Stimulated activated memory B cell treated with anti-CD40 and anti-IgM and Interleukin-4, amounts not matched to agents 10 μg/mL and 1 μg/mL and 100 μg/mL, for 72 hours (primary cell): ENCODE results near the gene CORO1C.
A peak's percentile ranks its signal among the peaks of the same experiment; 100 is the strongest.

Experiments used
- ATAC-seq: fragments of 150-1000 bp; cut with Tn5 transposase; 2 replicates; pipeline ENCODE4 v1.10.0; 2021
- H3K27ac Mint-ChIP-seq: one replicate; pipeline ENCODE4 v1.8.0; 2022; ENCODE audit warnings: mild to moderate bottlenecking, mixed read lengths
- H3K27me3 Mint-ChIP-seq: one replicate; pipeline ENCODE4 v1.8.0; 2022; ENCODE audit warnings: mixed read lengths
- H3K36me3 Mint-ChIP-seq: one replicate; pipeline ENCODE4 v1.8.0; 2022; ENCODE audit warnings: mixed read lengths
- H3K4me1 Mint-ChIP-seq: one replicate; pipeline ENCODE4 v1.8.0; 2022; ENCODE audit warnings: mixed read lengths
- H3K4me3 Mint-ChIP-seq: one replicate; pipeline ENCODE4 v1.8.0; 2022; ENCODE audit warnings: mild to moderate bottlenecking, moderate library complexity, mixed read lengths
- H3K9me3 Mint-ChIP-seq: one replicate; pipeline ENCODE4 v1.8.0; 2022; ENCODE audit warnings: mixed read lengths

Gene CORO1C

GRCh38 chr12:108600702-108601007 lies 130.7 kb downstream of the CORO1C start:
- ATAC-seq: no peak
- Mint-ChIP-seq H3K4me1 (peaks cover 18% of the 10 kb centered on the region), H3K36me3 (no peaks in the 10 kb centered on the region), H3K27ac (no peak overlapping the region), H3K27me3 (no peaks in the 10 kb centered on the region), H3K9me3 (peaks cover 2% of the 10 kb centered on the region), H3K4me3 (no peak overlapping the region)

- no peak overlapping the region for H3K4me3 Mint-ChIP-seq
- H3K27me3 Mint-ChIP-seq: no peaks in the 10 kb centered on the region
- H3K9me3 Mint-ChIP-seq: no peaks in the 10 kb centered on the region
- H3K27ac Mint-ChIP-seq: no peak overlapping the region
- H3K36me3 Mint-ChIP-seq: no peaks in the 10 kb centered on the region
- ATAC-seq: no peak
- H3K4me1 Mint-ChIP-seq: peaks cover 13% of the 10 kb centered on the region
Measured at GRCh38 chr12:108599948-108600701, 131.2 kb downstream of the CORO1C start.

- no peak overlapping the region for H3K27ac Mint-ChIP-seq
- no peaks in the 10 kb centered on the region for H3K27me3 Mint-ChIP-seq
- peaks cover 12% of the 10 kb centered on the region for H3K4me1 Mint-ChIP-seq
- H3K36me3 Mint-ChIP-seq: no peaks in the 10 kb centered on the region
- H3K4me3 Mint-ChIP-seq: no peak overlapping the region
- ATAC-seq: no peak
- no peaks in the 10 kb centered on the region for H3K9me3 Mint-ChIP-seq
Measured at GRCh38 chr12:108599541-108599940, 131.8 kb downstream of the CORO1C start.

- H3K27ac Mint-ChIP-seq: peak overlapping the region; percentile 33
- H3K9me3 Mint-ChIP-seq: no peaks in the 10 kb centered on the region
- no peaks in the 10 kb centered on the region for H3K36me3 Mint-ChIP-seq
- no peak for ATAC-seq
- peaks cover 12% of the 10 kb centered on the region for H3K4me1 Mint-ChIP-seq
- H3K27me3 Mint-ChIP-seq: no peaks in the 10 kb centered on the region
- H3K4me3 Mint-ChIP-seq: no peak overlapping the region
Measured at GRCh38 chr12:108598553-108599250, 132.6 kb downstream of the CORO1C start.

GRCh38 chr12:108597559-108598471 lies 133.5 kb downstream of the CORO1C start, which contains the start of gene TMEM119:
Gene TMEM119 (minus strand): TSS chr12:108598084. CDS start chr12:108592383, 5,701 bp downstream.
- no peaks in the 10 kb centered on the region for H3K9me3 Mint-ChIP-seq
- no peak within 1 kb of the TSS for H3K4me3 Mint-ChIP-seq
- no peaks in the 10 kb centered on the region for H3K36me3 Mint-ChIP-seq
- no peaks in the 10 kb centered on the region for H3K27me3 Mint-ChIP-seq
- peak within 1 kb of the TSS; percentile 33 for H3K27ac Mint-ChIP-seq
- peaks cover 12% of the 10 kb centered on the region for H3K4me1 Mint-ChIP-seq
- peak; percentile 32 for ATAC-seq

GRCh38 chr12:108596854-108597558 lies 134.3 kb downstream of the CORO1C start:
- H3K27ac Mint-ChIP-seq: no peak overlapping the region
- no peaks in the 10 kb centered on the region for H3K36me3 Mint-ChIP-seq
- H3K4me1 Mint-ChIP-seq: peaks cover 12% of the 10 kb centered on the region
- H3K27me3 Mint-ChIP-seq: no peaks in the 10 kb centered on the region
- no peak overlapping the region for H3K4me3 Mint-ChIP-seq
- peak; percentile 35 for ATAC-seq
- no peaks in the 10 kb centered on the region for H3K9me3 Mint-ChIP-seq

- Mint-ChIP-seq H3K36me3 (no peaks in the 10 kb centered on the region), H3K4me3 (no peak overlapping the region)
- ATAC-seq: no peak
Measured at GRCh38 chr12:108595711-108596647, 135.3 kb downstream of the CORO1C start.

More at GRCh38 chr12:108595711-108596647, 135.3 kb downstream of the CORO1C start:
- Mint-ChIP-seq H3K4me1 (peaks cover 12% of the 10 kb centered on the region), H3K27ac (no peak overlapping the region), H3K27me3 (no peaks in the 10 kb centered on the region), H3K9me3 (no peaks in the 10 kb centered on the region)
